Measurements from ENCODE around the gene PDLIM5. TPM values are rescaled to one million over a fixed set of nuclear protein-coding genes. Genes with fewer than 3 reads are reported as not detected.

PDLIM5 gene
- total RNA-seq, 1 experiment from 2014 or later: 58.0 TPM

- no peak overlapping the region for H3K4me2 ChIP-seq (ENCODE audit: insufficient read depth, insufficient read length, low read length)
- Mint-ChIP-seq H3K4me3 (no peak overlapping the region), H3K36me3 (ENCODE audit: insufficient read depth in 1 of 3, low read depth in 3 of 3) (peaks cover 0 to 12% (median under 1%) of the 10 kb centered on the region in 3 experiments; a peak in 5 of 7 replicates), H3K27ac (no peak overlapping the region), H3K9me3 (peaks cover 8 to 17% of the 10 kb centered on the region in 2 experiments), H3K4me1 (peaks cover 9 to 11% of the 10 kb centered on the region in 2 experiments), H3K27me3 (ENCODE audit: low read depth) (no peaks in the 10 kb centered on the region)
- no peaks in the 10 kb centered on the region for H3K27me3 ChIP-seq (ENCODE audit: insufficient read depth, low read length)
- H3K27ac ChIP-seq (ENCODE audit: insufficient read length, low read depth, low read length): no peak overlapping the region
- WGBS (ENCODE audit: extremely low coverage, insufficient read length, low lambda C conversion rate): no CpG with 5 or more reads among the region's 2 CpGs
- no peak overlapping the region for H2BK15ac ChIP-seq (ENCODE audit: low read depth, low read length)
- no peak overlapping the region for H3K4ac ChIP-seq (ENCODE audit: low read depth, low read length)
- H2BK120ac ChIP-seq (ENCODE audit: low read depth, low read length, poor library complexity, severe bottlenecking): no peak overlapping the region
- no peak overlapping the region for H2AK5ac ChIP-seq (ENCODE audit: insufficient read length, low read length)
- H3K18ac ChIP-seq (ENCODE audit: insufficient read length, low read depth, low read length): no peak overlapping the region
- H4K91ac ChIP-seq (ENCODE audit: insufficient read length, low read depth, low read length): no peak overlapping the region
- H3K9me3 ChIP-seq (ENCODE audit: control insufficient read depth, low read depth, low read length): no peaks in the 10 kb centered on the region
- H3K4me1 ChIP-seq (ENCODE audit: insufficient read depth, low read length): no peaks in the 10 kb centered on the region
- H2AFZ ChIP-seq (ENCODE audit: low read length): no peak overlapping the region
- no peak overlapping the region for H3K23ac ChIP-seq (ENCODE audit: insufficient read length, low read depth, low read length)
- H3K9ac ChIP-seq (ENCODE audit: extremely low read depth, insufficient read length, low read length): no peak overlapping the region
- no peak overlapping the region for H4K8ac ChIP-seq (replicated peaks; ENCODE audit: insufficient read length, low read depth, low read length)
- H3K79me1 ChIP-seq (ENCODE audit: insufficient read depth, low read depth, low read length, poor library complexity, severe bottlenecking): no peaks in the 10 kb centered on the region
- H2BK5ac ChIP-seq (ENCODE audit: insufficient read length, low read length): no peak overlapping the region
- no peak overlapping the region for H3K14ac ChIP-seq (ENCODE audit: insufficient read depth, low read length)
- H3K56ac ChIP-seq (ENCODE audit: insufficient read length, low read depth, low read length): no peak overlapping the region
- no peak overlapping the region for H4K5ac ChIP-seq (ENCODE audit: insufficient read length, low read depth, low read length)
- H3T11ph ChIP-seq (ENCODE audit: low read length): no peak overlapping the region
- H4K20me1 ChIP-seq (ENCODE audit: control insufficient read depth, insufficient read depth, insufficient read length): no peaks in the 10 kb centered on the region
- H3K79me2 ChIP-seq (ENCODE audit: insufficient read depth, low read length): no peaks in the 10 kb centered on the region
- no peak overlapping the region for H2BK20ac ChIP-seq (ENCODE audit: low read depth, low read length, poor library complexity, severe bottlenecking)
- H2BK12ac ChIP-seq (ENCODE audit: insufficient read length, low read depth, low read length): no peak overlapping the region
- no peak for TF ChIP-seq CTCF (conservative IDR thresholded peaks at IDR 0.05)
- H3K23me2 ChIP-seq (ENCODE audit: insufficient read length, low read depth, low read length, poor library complexity, severe bottlenecking): no peaks in the 10 kb centered on the region
- DNase-seq: no peak
These were observed 31.4 kb upstream of the PDLIM5 start for GRCh38 chr4:94420356-94420755.

Measured in H9 (cell line).